Cardiac muscle cell (in vitro differentiated cells and primary cell): ENCODE measurements around the gene TMA16. TPM values are rescaled to one million over a fixed set of nuclear protein-coding genes. Genes with fewer than 3 reads are reported as not detected.

ENCODE experiments used
- DNase-seq, 2 donors: peaks; one replicate each; pipeline versions ENCODE4 v3.0.0 to v3.0.0-alpha.2; 2010 to 2017; ENCODE audit warnings: low read depth in 1 of 2, low spot score in 1 of 2
- H3K27ac ChIP-seq: fragments of 200-600 bp; sonication (generic); 2 replicates; pipeline ENCODE4 v1.5.1; 2016
- H3K27me3 ChIP-seq: fragments of 200-600 bp; sonication (generic); 2 replicates; pipeline ENCODE4 v1.6.0; 2016; ENCODE audit warnings: control low read depth
- H3K36me3 ChIP-seq: fragments of 200-600 bp; sonication (generic); 2 replicates; pipeline ENCODE4 v1.5.1; 2016; ENCODE audit warnings: control low read depth
- H3K4me1 ChIP-seq: fragments of 200-600 bp; sonication (generic); 2 replicates; pipeline ENCODE4 v1.8.1; 2017; ENCODE audit warnings: low read depth, mild to moderate bottlenecking, mixed run types
- H3K4me3 ChIP-seq: fragments of 200-600 bp; sonication (generic); 2 replicates; pipeline ENCODE4 v1.5.1; 2016; ENCODE audit warnings: mild to moderate bottlenecking
- H3K9me3 ChIP-seq: fragments of 200-600 bp; sonication (generic); 2 replicates; pipeline ENCODE4 v1.5.1; 2017; ENCODE audit warnings: low read depth, mild to moderate bottlenecking, control low read depth
- polyA plus RNA-seq: library from polyadenylated mRNA; unstranded; fragments of >200 nt; fragmentation: Nextera tagmentation; extraction: Ambion mirVana; gene quantifications from 2 replicates; pipeline ENCODE4 v1.2.1, GENCODE V29; 2016
- total RNA-seq: library from RNA; depleted of rRNA; stranded (reverse); fragments of >200 nt; gene quantifications from 2 replicates; pipeline ENCODE4 v1.2.3, GENCODE V29; 2016
- TF ChIP-seq, protein P1 (sequence below): IDR thresholded peaks from 2 replicates; pipeline ENCODE4 v1.5.1; 2012; ENCODE audit warnings: low read depth, mild to moderate bottlenecking, low read length

TMA16 gene
- total and polyA plus RNA-seq, 2 experiments from 2014 or later: 28.6 to 36.2 TPM

DNA sequence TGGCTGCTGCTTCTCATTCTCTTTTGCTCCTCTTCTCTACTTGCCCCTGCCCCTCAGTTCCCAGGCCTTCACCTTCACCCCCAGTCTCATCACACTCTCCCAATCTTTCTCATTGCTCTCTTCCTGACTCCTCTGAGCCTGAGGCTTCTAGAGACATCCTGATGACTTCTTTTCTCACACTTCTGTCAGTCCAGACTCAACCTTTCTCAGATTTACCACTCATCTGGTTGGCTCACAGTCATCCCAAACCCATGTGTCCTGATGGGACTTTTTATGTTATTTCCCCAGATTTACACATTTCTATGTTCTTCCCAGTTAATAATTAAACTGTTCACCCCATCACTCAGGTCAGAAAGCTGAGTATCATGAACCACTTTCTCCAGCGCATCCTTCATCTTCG, 68.0 kb downstream of the TMA16 start:
- TF ChIP-seq, protein P1, sequence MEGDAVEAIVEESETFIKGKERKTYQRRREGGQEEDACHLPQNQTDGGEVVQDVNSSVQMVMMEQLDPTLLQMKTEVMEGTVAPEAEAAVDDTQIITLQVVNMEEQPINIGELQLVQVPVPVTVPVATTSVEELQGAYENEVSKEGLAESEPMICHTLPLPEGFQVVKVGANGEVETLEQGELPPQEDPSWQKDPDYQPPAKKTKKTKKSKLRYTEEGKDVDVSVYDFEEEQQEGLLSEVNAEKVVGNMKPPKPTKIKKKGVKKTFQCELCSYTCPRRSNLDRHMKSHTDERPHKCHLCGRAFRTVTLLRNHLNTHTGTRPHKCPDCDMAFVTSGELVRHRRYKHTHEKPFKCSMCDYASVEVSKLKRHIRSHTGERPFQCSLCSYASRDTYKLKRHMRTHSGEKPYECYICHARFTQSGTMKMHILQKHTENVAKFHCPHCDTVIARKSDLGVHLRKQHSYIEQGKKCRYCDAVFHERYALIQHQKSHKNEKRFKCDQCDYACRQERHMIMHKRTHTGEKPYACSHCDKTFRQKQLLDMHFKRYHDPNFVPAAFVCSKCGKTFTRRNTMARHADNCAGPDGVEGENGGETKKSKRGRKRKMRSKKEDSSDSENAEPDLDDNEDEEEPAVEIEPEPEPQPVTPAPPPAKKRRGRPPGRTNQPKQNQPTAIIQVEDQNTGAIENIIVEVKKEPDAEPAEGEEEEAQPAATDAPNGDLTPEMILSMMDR: no peak
- DNase-seq: no peak
- no peaks in the 10 kb centered on the region for H3K36me3 ChIP-seq
- no peak overlapping the region for H3K4me3 ChIP-seq
- no peak overlapping the region for H3K27ac ChIP-seq
- no peaks in the 10 kb centered on the region for H3K9me3 ChIP-seq
- no peaks in the 10 kb centered on the region for H3K27me3 ChIP-seq
- no peaks in the 10 kb centered on the region for H3K4me1 ChIP-seq

DNA sequence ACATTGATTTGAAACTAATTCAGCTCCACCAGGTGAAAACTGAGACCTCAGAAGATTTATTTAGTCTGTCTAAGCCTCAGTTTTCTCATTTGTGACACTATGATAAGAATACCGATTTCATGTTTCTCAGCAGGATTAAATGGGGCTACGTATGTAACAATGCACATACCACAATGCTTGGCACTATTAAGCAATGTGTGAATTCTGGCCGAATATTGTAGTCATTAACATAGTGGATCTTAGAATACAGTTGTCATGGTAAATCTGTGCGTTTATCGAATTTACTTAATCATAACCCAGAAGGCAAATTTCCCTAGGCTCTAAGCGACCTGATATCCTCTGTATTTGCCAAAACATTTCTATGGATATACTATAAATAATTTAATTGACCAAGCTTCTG, 69.1 kb downstream of the TMA16 start:
- Histone ChIP-seq H3K9me3 (no peaks in the 10 kb centered on the region), H3K27ac (no peak overlapping the region), H3K4me1 (no peaks in the 10 kb centered on the region), H3K27me3 (no peaks in the 10 kb centered on the region), H3K36me3 (no peaks in the 10 kb centered on the region), H3K4me3 (no peak overlapping the region)
- TF ChIP-seq, protein P1: no peak
- no peak for DNase-seq

DNA sequence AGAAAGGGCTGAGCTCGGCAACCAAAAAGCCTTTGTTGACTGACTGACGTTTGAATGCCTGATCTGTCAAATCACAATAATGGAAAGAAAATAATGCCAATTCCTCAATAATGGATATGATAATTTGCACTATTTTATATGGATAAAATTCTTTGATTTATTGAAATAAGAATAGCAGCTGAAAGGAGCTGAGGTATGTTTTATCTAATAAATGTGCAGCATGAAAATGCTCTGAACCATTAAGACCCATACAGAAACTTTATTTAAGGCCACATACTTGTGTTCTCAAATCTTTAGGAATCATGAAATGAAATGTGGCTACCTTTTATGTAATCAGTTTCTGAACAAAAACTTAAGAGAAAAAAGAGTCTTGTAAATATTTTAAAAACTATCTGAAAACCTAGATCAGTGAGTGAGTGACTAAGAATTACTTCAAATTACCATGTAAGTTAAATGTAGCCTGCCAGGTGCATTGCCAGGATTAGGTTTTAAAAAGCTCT, 69.8 kb downstream of the TMA16 start:
- no peak for DNase-seq
- no peaks in the 10 kb centered on the region for H3K27me3 ChIP-seq
- TF ChIP-seq, protein P1: no peak
- no peaks in the 10 kb centered on the region for H3K9me3 ChIP-seq
- H3K4me1 ChIP-seq: no peaks in the 10 kb centered on the region
- H3K36me3 ChIP-seq: no peaks in the 10 kb centered on the region
- H3K4me3 ChIP-seq: no peak overlapping the region
- H3K27ac ChIP-seq: no peak overlapping the region

DNA sequence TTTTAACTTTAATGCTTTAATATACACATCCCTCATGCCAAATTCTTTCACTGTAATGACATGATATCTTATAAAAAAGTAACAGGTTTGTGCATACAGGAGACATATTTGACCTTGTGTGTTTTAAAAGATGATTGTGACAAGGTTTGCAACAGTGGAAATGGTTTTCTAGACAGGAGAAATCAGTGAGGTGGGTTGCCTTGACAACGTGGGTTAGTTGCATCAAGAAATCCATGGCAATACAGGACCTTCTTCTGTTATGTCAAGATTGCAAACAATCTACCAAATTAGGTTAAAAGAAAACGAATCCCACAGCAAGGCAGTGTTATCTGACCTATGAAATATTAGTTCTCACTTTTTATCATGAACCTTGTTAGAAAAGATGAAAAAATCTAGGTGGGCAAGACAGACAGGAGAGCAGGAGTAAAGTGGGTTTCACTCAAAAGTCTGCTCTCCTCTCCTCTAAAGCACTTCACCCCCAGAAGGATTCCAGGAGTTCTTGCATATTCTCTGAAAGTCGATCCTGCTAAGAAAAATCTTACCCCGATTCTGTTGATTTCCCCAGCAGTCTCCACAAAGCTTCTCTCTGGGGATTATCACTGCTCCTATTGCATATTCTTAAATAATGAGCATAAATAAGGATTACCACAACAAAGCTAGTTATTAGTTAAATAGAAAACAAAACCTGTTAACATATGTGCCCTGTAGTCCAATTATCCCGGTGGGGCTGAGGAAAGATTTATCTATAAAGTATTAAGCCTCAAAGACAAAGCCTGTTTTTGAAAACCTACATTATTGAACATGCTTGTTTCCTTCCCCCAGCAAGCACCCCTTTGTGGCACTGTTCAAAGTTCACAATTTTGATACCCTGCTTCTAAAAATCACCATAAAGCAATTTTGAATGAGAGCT, 71.0 kb downstream of the TMA16 start:
- Histone ChIP-seq H3K4me1 (no peaks in the 10 kb centered on the region), H3K27me3 (no peaks in the 10 kb centered on the region), H3K9me3 (no peaks in the 10 kb centered on the region), H3K27ac (no peak overlapping the region), H3K36me3 (no peaks in the 10 kb centered on the region), H3K4me3 (no peak overlapping the region)
- TF ChIP-seq, protein P1: no peak
- DNase-seq: no peak

DNA sequence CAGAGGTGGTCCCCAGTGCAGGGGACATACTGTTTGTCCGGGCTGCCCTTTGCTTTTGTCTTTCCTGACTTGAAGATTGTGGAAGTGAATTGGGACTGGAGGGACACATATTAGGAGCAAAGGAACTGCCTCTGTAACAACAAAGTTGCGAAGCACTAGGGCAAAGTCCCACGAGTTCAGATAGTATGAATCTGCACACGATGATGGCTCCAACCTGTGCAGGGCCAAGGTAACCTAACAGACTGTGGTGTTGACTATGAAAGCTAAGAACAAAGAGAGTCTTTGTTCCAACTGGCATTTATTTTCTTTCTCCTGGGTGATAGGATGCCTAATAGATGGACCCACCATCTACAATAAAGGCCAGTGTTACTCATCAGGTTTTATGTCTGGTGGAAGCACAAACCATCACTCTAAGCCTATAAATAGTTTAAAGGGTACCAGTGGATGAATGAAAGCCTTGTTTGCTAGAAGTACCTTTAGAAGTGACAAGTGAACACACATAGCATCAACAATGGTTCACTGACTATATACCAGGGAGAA, 71.8 kb downstream of the TMA16 start:
- H3K9me3 ChIP-seq: no peaks in the 10 kb centered on the region
- H3K36me3 ChIP-seq: no peaks in the 10 kb centered on the region
- no peaks in the 10 kb centered on the region for H3K4me1 ChIP-seq
- H3K27ac ChIP-seq: no peak overlapping the region
- TF ChIP-seq, protein P1: no peak
- no peak for DNase-seq
- H3K27me3 ChIP-seq: no peaks in the 10 kb centered on the region
- H3K4me3 ChIP-seq: no peak overlapping the region
